PC-3 (cell line): Measurements from ENCODE around the gene UNCX. TPM values are rescaled to one million over a fixed set of nuclear protein-coding genes. Genes with fewer than 3 reads are reported as not detected.

Experiments
- ATAC-seq: fragments of 200-7000 bp; cut with Tn5 transposase; 2 replicates; pipeline ENCODE4 v1.9.1; 2020; ENCODE audit warnings: mild to moderate bottlenecking, moderate library complexity
- BruUV-seq: library from RNA; stranded (reverse); fragments of 400-500 nt; replicated peaks from 2 replicates; lab custom pipeline; 2021; lab: Mats Ljungman, UMichigan
- CTCF ChIA-PET: fragments of 300-600 bp; sonication (Branson Sonifier 250); formaldehyde crosslinking; loops from one replicate; lab custom pipeline; 2022; ENCODE audit warnings: antibody characterized with exemption; lab: Charles Lee
- POLR2A ChIA-PET: fragments of 300-600 bp; sonication (Branson Sonifier 250); formaldehyde crosslinking; loops from one replicate; lab custom pipeline; 2022; ENCODE audit warnings: antibody characterized with exemption; ENCODE audit not compliant: unreplicated experiment; lab: Charles Lee
- DNase-seq: peaks from one replicate; pipeline ENCODE4 v3.0.0-alpha.2; 2015
- H2AFZ ChIP-seq: fragments of 300-600 bp; sonication (generic); 2 replicates; pipeline ENCODE4 v1.6.0; 2016; ENCODE audit warnings: antibody characterized with exemption, low read length
- H3F3A ChIP-seq: fragments of 300-600 bp; sonication (generic); one replicate; pipeline ENCODE4 v1.6.0; 2017; ENCODE audit warnings: antibody characterized with exemption, low read length, control low read depth, mild to moderate bottlenecking; ENCODE audit not compliant: unreplicated experiment
- H3K27ac ChIP-seq: fragments of 300-600 bp; sonication (generic); 2 replicates; pipeline ENCODE4 v1.5.1; 2016; ENCODE audit warnings: mild to moderate bottlenecking, low read length
- H3K27me3 ChIP-seq: fragments of 300-600 bp; sonication (generic); 2 replicates; pipeline ENCODE4 v1.6.1; 2016; ENCODE audit warnings: low read length, mixed read lengths
- H3K36me3 ChIP-seq: fragments of 300-600 bp; sonication (generic); 2 replicates; pipeline ENCODE4 v1.6.1; 2016; ENCODE audit warnings: low read depth, mixed run types, low read length, mixed read lengths
- H3K4me1 ChIP-seq: fragments of 300-600 bp; sonication (generic); 2 replicates; pipeline ENCODE4 v1.5.1; 2016; ENCODE audit warnings: low read length; ENCODE audit not compliant: insufficient read depth
- H3K4me2 ChIP-seq: fragments of 300-600 bp; sonication (generic); 2 replicates; pipeline ENCODE4 v1.6.0; 2016; ENCODE audit warnings: low read length
- H3K4me3 ChIP-seq: fragments of 300-600 bp; sonication (generic); 2 replicates; pipeline ENCODE4 v1.5.1; 2016; ENCODE audit warnings: mild to moderate bottlenecking, low read length, mixed read lengths
- H3K79me2 ChIP-seq: fragments of 300-600 bp; sonication (generic); 2 replicates; pipeline ENCODE4 v1.6.1; 2017; ENCODE audit warnings: low read length, mixed read lengths
- H3K9ac ChIP-seq: fragments of 300-600 bp; sonication (generic); 2 replicates; pipeline ENCODE4 v1.6.0; 2016; ENCODE audit warnings: mild to moderate bottlenecking, low read length
- H3K9me2 ChIP-seq: fragments of 300-600 bp; sonication (generic); replicated peaks from 2 replicates; pipeline ENCODE4 v1.6.1; 2016; ENCODE audit warnings: mixed run types, low read length, mixed read lengths
- H3K9me3 ChIP-seq: fragments of 300-600 bp; sonication (generic); 2 replicates; pipeline ENCODE4 v1.6.1; 2016; ENCODE audit warnings: low read length, mixed read lengths
- H4K20me1 ChIP-seq: fragments of 300-600 bp; sonication (generic); 2 replicates; pipeline ENCODE4 v1.6.1; 2016; ENCODE audit warnings: low read length, mixed read lengths
- CTCF ChIP-seq: fragments of 300-600 bp; sonication (generic); conservative IDR thresholded peaks from 2 replicates; pipeline ENCODE4 v1.5.1; 2017; ENCODE audit warnings: antibody characterized with exemption, low read depth, mild to moderate bottlenecking, low read length
- EZH2 ChIP-seq: fragments of 300-600 bp; sonication (generic); IDR thresholded peaks from one replicate; pipeline ENCODE4 v1.6.1; 2017; ENCODE audit warnings: antibody characterized with exemption, mild to moderate bottlenecking, low read length; ENCODE audit not compliant: unreplicated experiment
- EZH2phosphoT487 ChIP-seq: fragments of 300-600 bp; sonication (generic); IDR thresholded peaks from 2 replicates; pipeline ENCODE4 v1.6.1; 2018; ENCODE audit warnings: mild to moderate bottlenecking, antibody characterized with exemption, low read length, borderline replicate concordance
- intact Hi-C: fragments of 100-400 bp; cut with micrococcal nuclease; formaldehyde crosslinking; loops from 2 replicates; pipeline ENCODE4 v1.9.0; 2023
- total RNA-seq: library from RNA; depleted of rRNA; stranded (reverse); fragments of >200 nt; gene quantifications from 2 replicates; pipeline ENCODE4 v1.2.3, GENCODE V29; 2014

Gene UNCX
- total RNA-seq, 1 experiment from 2014 or later, result not detected

- Histone ChIP-seq H3K9me3 (no peaks in the 10 kb centered on the region), H3K27me3 (peaks cover 75% of the 10 kb centered on the region), H3K27ac (no peak overlapping the region), H2AFZ (no peak overlapping the region), H3F3A (no peaks in the 10 kb centered on the region), H3K79me2 (no peaks in the 10 kb centered on the region), H3K9ac (no peak overlapping the region), H3K4me3 (no peak overlapping the region), H3K36me3 (no peaks in the 10 kb centered on the region), H3K4me2 (no peak overlapping the region), H4K20me1 (no peaks in the 10 kb centered on the region), H3K4me1 (no peaks in the 10 kb centered on the region), H3K9me2 (no peaks in the 10 kb centered on the region)
- TF ChIP-seq EZH2 (no peak), EZH2phosphoT487 (no peak), CTCF (no peak)
- no TSS peak for BruUV-seq
- intact Hi-C loops, result loop anchor here (5.0 kb wide), 1 partner anchor 184 kb away; no protein-coding TSS in a partner anchor
- ATAC-seq (no peak), DNase-seq (no peak)
- ChIA-PET POLR2A (interaction anchor here (0.6 kb wide), 1 partner anchor 357 kb away, joined by 3 read pairs; no protein-coding TSS in a partner anchor), CTCF (no interaction called here)
Observed at GRCh38 chr7:1227814-1228544, 4.7 kb upstream of the UNCX start.

DNA sequence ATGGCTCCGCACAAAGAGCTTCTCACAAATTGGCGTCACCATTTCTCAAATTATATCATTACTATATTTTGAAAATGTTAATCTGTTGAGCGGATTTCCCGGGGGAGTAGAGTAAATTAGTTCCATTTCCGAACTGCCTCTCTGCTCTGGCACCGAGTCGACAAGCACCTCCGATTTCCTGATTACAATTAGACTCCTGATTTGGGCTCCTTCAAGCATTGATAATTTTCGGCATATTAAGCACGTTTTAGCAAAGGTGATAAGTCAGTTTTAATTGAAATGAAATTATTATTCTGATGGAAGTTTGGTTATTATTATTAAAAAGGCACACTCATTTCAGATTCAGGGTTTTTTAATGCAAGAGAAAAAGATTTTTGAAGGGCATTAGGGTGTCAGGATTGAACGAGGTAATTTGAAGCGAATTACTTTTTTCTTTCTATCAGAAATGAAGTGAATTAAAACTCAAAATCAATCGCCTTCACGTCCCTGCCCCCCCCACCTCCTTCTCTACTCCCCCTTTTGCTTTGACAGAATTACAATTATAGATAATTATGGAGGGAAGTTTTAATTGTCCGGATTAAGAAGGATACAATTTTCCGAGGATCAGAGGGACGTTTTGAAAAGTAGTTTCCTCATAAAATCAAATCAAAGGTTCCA, 4.0 kb upstream of the UNCX start:
- no peaks in the 10 kb centered on the region for H3F3A ChIP-seq
- ATAC-seq (no peak), DNase-seq (no peak)
- no peaks in the 10 kb centered on the region for H3K4me1 ChIP-seq
- no peak overlapping the region for H2AFZ ChIP-seq
- no peak overlapping the region for H3K9ac ChIP-seq
- H3K9me3 ChIP-seq, result no peaks in the 10 kb centered on the region
- H3K4me3 ChIP-seq, result no peak overlapping the region
- no peaks in the 10 kb centered on the region for H3K9me2 ChIP-seq
- no peak overlapping the region for H3K4me2 ChIP-seq
- peak; percentile 37 for TF ChIP-seq EZH2
- TF ChIP-seq CTCF, result no peak
- TF ChIP-seq EZH2phosphoT487, result peak; percentile 22; the same call in 1 of the 2 replicates
- peaks cover 79% of the 10 kb centered on the region for H3K27me3 ChIP-seq
- no peaks in the 10 kb centered on the region for H3K79me2 ChIP-seq
- no peaks in the 10 kb centered on the region for H4K20me1 ChIP-seq
- POLR2A ChIA-PET, result interaction anchor here (0.6 kb wide), 1 partner anchor 356 kb away, joined by 3 read pairs; no protein-coding TSS in a partner anchor
- no TSS peak for BruUV-seq
- CTCF ChIA-PET, result no interaction called here
- H3K36me3 ChIP-seq, result no peaks in the 10 kb centered on the region
- H3K27ac ChIP-seq, result no peak overlapping the region
- intact Hi-C loops, result loop anchor here (5.0 kb wide), 1 partner anchor 184 kb away; no protein-coding TSS in a partner anchor
